Measurements from ENCODE around the gene DGKB.
"Not testable (repeated sequence)": the region's sequence is repeated elsewhere in the genome, so short reads cannot be mapped to it uniquely, and the experiment has no call there.

The DGKB gene

GRCh38 chr7:14303536-14303935 is 599.0 kb downstream of the DGKB start:
- no peak overlapping the region for H3K9ac ChIP-seq (ENCODE audit: low read length)
- H3K27me3 ChIP-seq (ENCODE audit: control insufficient read depth, insufficient read depth, low read length) = no peaks in the 10 kb centered on the region
- no peaks in the 10 kb centered on the region for H3K36me3 ChIP-seq (ENCODE audit: control insufficient read depth, insufficient read depth, low read length)
- no peak overlapping the region for H3K4me3 ChIP-seq (ENCODE audit: low read length)
- no peak overlapping the region for H3K27ac ChIP-seq (ENCODE audit: low read depth, low read length)
- no peaks in the 10 kb centered on the region for H3K4me1 ChIP-seq (ENCODE audit: control insufficient read depth, insufficient read depth, low read length)

- H3K9ac ChIP-seq (ENCODE audit: low read length) = no peak overlapping the region
- H3K27ac ChIP-seq (ENCODE audit: low read depth, low read length) = no peak overlapping the region
- no peak overlapping the region for H3K4me3 ChIP-seq (ENCODE audit: low read length)
- H3K4me1 ChIP-seq (ENCODE audit: control insufficient read depth, insufficient read depth, low read length) = no peaks in the 10 kb centered on the region
- H3K27me3 ChIP-seq (ENCODE audit: control insufficient read depth, insufficient read depth, low read length) = no peaks in the 10 kb centered on the region
- no peaks in the 10 kb centered on the region for H3K36me3 ChIP-seq (ENCODE audit: control insufficient read depth, insufficient read depth, low read length)
Observed at GRCh38 chr7:14294637-14295036, 607.9 kb downstream of the DGKB start.

GRCh38 chr7:14293434-14293833 is 609.1 kb downstream of the DGKB start:
- H3K36me3 ChIP-seq (ENCODE audit: control insufficient read depth, insufficient read depth, low read length) = no peaks in the 10 kb centered on the region
- H3K4me3 ChIP-seq (ENCODE audit: low read length) = no peak overlapping the region
- no peaks in the 10 kb centered on the region for H3K27me3 ChIP-seq (ENCODE audit: control insufficient read depth, insufficient read depth, low read length)
- no peak overlapping the region for H3K27ac ChIP-seq (ENCODE audit: low read depth, low read length)
- H3K9ac ChIP-seq (ENCODE audit: low read length) = no peak overlapping the region
- no peaks in the 10 kb centered on the region for H3K4me1 ChIP-seq (ENCODE audit: control insufficient read depth, insufficient read depth, low read length)

- Histone ChIP-seq H3K36me3 (ENCODE audit: control insufficient read depth, insufficient read depth, low read length) (no peaks in the 10 kb centered on the region), H3K4me3 (ENCODE audit: low read length) (no peak overlapping the region), H3K27me3 (ENCODE audit: control insufficient read depth, insufficient read depth, low read length) (no peaks in the 10 kb centered on the region), H3K4me1 (ENCODE audit: control insufficient read depth, insufficient read depth, low read length) (no peaks in the 10 kb centered on the region), H3K9ac (ENCODE audit: low read length) (no peak overlapping the region), H3K27ac (ENCODE audit: low read depth, low read length) (no peak overlapping the region)
Observed at GRCh38 chr7:14292737-14293136, 609.8 kb downstream of the DGKB start.

- Histone ChIP-seq H3K4me1 (ENCODE audit: control insufficient read depth, insufficient read depth, low read length) (no peaks in the 10 kb centered on the region), H3K9ac (ENCODE audit: low read length) (no peak overlapping the region), H3K36me3 (ENCODE audit: control insufficient read depth, insufficient read depth, low read length) (no peaks in the 10 kb centered on the region), H3K4me3 (ENCODE audit: low read length) (no peak overlapping the region), H3K27ac (ENCODE audit: low read depth, low read length) (no peak overlapping the region), H3K27me3 (ENCODE audit: control insufficient read depth, insufficient read depth, low read length) (no peaks in the 10 kb centered on the region)
Observed at GRCh38 chr7:14289957-14290356, 612.6 kb downstream of the DGKB start.

- H3K9ac ChIP-seq (ENCODE audit: low read length) = no peak overlapping the region
- H3K4me3 ChIP-seq (ENCODE audit: low read length) = no peak overlapping the region
- H3K36me3 ChIP-seq (ENCODE audit: control insufficient read depth, insufficient read depth, low read length) = no peaks in the 10 kb centered on the region
- no peak overlapping the region for H3K27ac ChIP-seq (ENCODE audit: low read depth, low read length)
- H3K27me3 ChIP-seq (ENCODE audit: control insufficient read depth, insufficient read depth, low read length) = no peaks in the 10 kb centered on the region
- H3K4me1 ChIP-seq (ENCODE audit: control insufficient read depth, insufficient read depth, low read length) = no peaks in the 10 kb centered on the region
Observed at GRCh38 chr7:14288701-14289100, 613.9 kb downstream of the DGKB start.

GRCh38 chr7:14287398-14287797 is 615.2 kb downstream of the DGKB start:
- Histone ChIP-seq H3K27ac (ENCODE audit: low read depth, low read length) (no peak overlapping the region), H3K4me1 (ENCODE audit: control insufficient read depth, insufficient read depth, low read length) (no peaks in the 10 kb centered on the region), H3K36me3 (ENCODE audit: control insufficient read depth, insufficient read depth, low read length) (no peaks in the 10 kb centered on the region), H3K4me3 (ENCODE audit: low read length) (no peak overlapping the region), H3K9ac (ENCODE audit: low read length) (no peak overlapping the region), H3K27me3 (ENCODE audit: control insufficient read depth, insufficient read depth, low read length) (no peaks in the 10 kb centered on the region)

- Histone ChIP-seq H3K36me3 (ENCODE audit: control insufficient read depth, insufficient read depth, low read length) (no peaks in the 10 kb centered on the region), H3K27me3 (ENCODE audit: control insufficient read depth, insufficient read depth, low read length) (no peaks in the 10 kb centered on the region), H3K27ac (ENCODE audit: low read depth, low read length) (no peak overlapping the region), H3K9ac (ENCODE audit: low read length) (no peak overlapping the region), H3K4me1 (ENCODE audit: control insufficient read depth, insufficient read depth, low read length) (no peaks in the 10 kb centered on the region), H3K4me3 (ENCODE audit: low read length) (no peak overlapping the region)
Observed at GRCh38 chr7:14286036-14286435, 616.5 kb downstream of the DGKB start.

- H3K27me3 ChIP-seq (ENCODE audit: control insufficient read depth, insufficient read depth, low read length); H3K36me3 ChIP-seq (ENCODE audit: control insufficient read depth, insufficient read depth, low read length); H3K9ac ChIP-seq (ENCODE audit: low read length); H3K27ac ChIP-seq (ENCODE audit: low read depth, low read length); H3K4me3 ChIP-seq (ENCODE audit: low read length); H3K4me1 ChIP-seq (ENCODE audit: control insufficient read depth, insufficient read depth, low read length): not testable (repeated sequence)
Observed at GRCh38 chr7:14279065-14279871, 623.3 kb downstream of the DGKB start.

GRCh38 chr7:14275356-14275755 is 627.2 kb downstream of the DGKB start:
- no peak overlapping the region for H3K27ac ChIP-seq (ENCODE audit: low read depth, low read length)
- no peaks in the 10 kb centered on the region for H3K4me1 ChIP-seq (ENCODE audit: control insufficient read depth, insufficient read depth, low read length)
- H3K9ac ChIP-seq (ENCODE audit: low read length) = no peak overlapping the region
- H3K36me3 ChIP-seq (ENCODE audit: control insufficient read depth, insufficient read depth, low read length) = no peaks in the 10 kb centered on the region
- H3K27me3 ChIP-seq (ENCODE audit: control insufficient read depth, insufficient read depth, low read length) = no peaks in the 10 kb centered on the region
- H3K4me3 ChIP-seq (ENCODE audit: low read length) = no peak overlapping the region

- Histone ChIP-seq H3K27me3 (ENCODE audit: control insufficient read depth, insufficient read depth, low read length) (no peaks in the 10 kb centered on the region), H3K36me3 (ENCODE audit: control insufficient read depth, insufficient read depth, low read length) (no peaks in the 10 kb centered on the region), H3K4me3 (ENCODE audit: low read length) (no peak overlapping the region), H3K4me1 (ENCODE audit: control insufficient read depth, insufficient read depth, low read length) (no peaks in the 10 kb centered on the region), H3K9ac (ENCODE audit: low read length) (no peak overlapping the region), H3K27ac (ENCODE audit: low read depth, low read length) (no peak overlapping the region)
Observed at GRCh38 chr7:14271441-14271840, 631.1 kb downstream of the DGKB start.

GRCh38 chr7:14270099-14270498 is 632.5 kb downstream of the DGKB start:
- Histone ChIP-seq H3K27me3 (ENCODE audit: control insufficient read depth, insufficient read depth, low read length) (no peaks in the 10 kb centered on the region), H3K9ac (ENCODE audit: low read length) (no peak overlapping the region), H3K36me3 (ENCODE audit: control insufficient read depth, insufficient read depth, low read length) (no peaks in the 10 kb centered on the region), H3K27ac (ENCODE audit: low read depth, low read length) (no peak overlapping the region), H3K4me3 (ENCODE audit: low read length) (no peak overlapping the region), H3K4me1 (ENCODE audit: control insufficient read depth, insufficient read depth, low read length) (no peaks in the 10 kb centered on the region)

- H3K9ac ChIP-seq (ENCODE audit: low read length) = no peak overlapping the region
- no peaks in the 10 kb centered on the region for H3K4me1 ChIP-seq (ENCODE audit: control insufficient read depth, insufficient read depth, low read length)
- no peak overlapping the region for H3K4me3 ChIP-seq (ENCODE audit: low read length)
- no peak overlapping the region for H3K27ac ChIP-seq (ENCODE audit: low read depth, low read length)
- H3K27me3 ChIP-seq (ENCODE audit: control insufficient read depth, insufficient read depth, low read length) = no peaks in the 10 kb centered on the region
- no peaks in the 10 kb centered on the region for H3K36me3 ChIP-seq (ENCODE audit: control insufficient read depth, insufficient read depth, low read length)
Observed at GRCh38 chr7:14260011-14260410, 642.5 kb downstream of the DGKB start.

All from rectal smooth muscle tissue (tissue), 1 donor.